ENCODE results near the gene E4F1.

The E4F1 gene

GRCh38 chr16:2284797-2285576, 61.6 kb downstream of the E4F1 start:
- no peak for TF ChIP-seq Cebpa-rat (IDR thresholded peaks at IDR 0.05)

More at GRCh38 chr16:2284797-2285576, 61.6 kb downstream of the E4F1 start:
- Histone ChIP-seq H3K4me2 (no peak overlapping the region), H3K27ac (no peak overlapping the region), H3K9ac (no peak overlapping the region), H3K9me3 (no peaks in the 10 kb centered on the region), H3K4me1 (peaks cover 17% of the 10 kb centered on the region), H4K20me1 (no peaks in the 10 kb centered on the region), H3K27me3 (no peaks in the 10 kb centered on the region), H3K36me3 (peaks cover 23% of the 10 kb centered on the region; the same call in 1 of the 2 replicates), H3K4me3 (no peak overlapping the region)
